ENCODE results near the gene HSD11B2.
"Not testable (repeated sequence)": the region's sequence is repeated elsewhere in the genome, so short reads cannot be mapped to it uniquely, and the experiment has no call there.

The HSD11B2 gene

DNA sequence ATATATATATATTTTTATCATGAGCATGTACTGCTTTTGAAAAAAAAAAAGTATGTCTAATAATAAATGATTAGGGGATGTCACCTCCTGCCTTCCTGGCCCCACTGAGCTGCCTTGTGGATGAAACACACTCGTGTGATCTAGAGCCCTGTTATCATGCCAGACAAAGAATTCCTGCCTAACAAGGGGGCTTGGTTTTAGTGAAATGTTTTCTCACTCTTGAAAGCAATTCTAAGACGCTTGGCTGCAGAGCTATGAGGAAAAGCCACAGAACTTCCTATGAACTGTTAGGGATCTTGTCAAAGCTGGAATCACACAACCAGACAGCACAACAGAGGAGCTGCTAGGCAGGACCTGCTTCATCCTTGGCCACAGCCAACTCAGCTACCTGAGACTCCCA lies 18.6 kb upstream of the HSD11B2 start:
- TF ChIP-seq YY1 (IDR thresholded peaks at IDR 0.05; ENCODE audit: insufficient read depth, insufficient read length) = no peak
- TF ChIP-seq ZNF274 (IDR thresholded peaks at IDR 0.05; ENCODE audit: low read depth, low read length) = no peak
- no peak for TF ChIP-seq SUZ12 (IDR thresholded peaks at IDR 0.05; ENCODE audit: extremely low read depth, insufficient read depth, insufficient read length)
- Histone ChIP-seq H3K36me3 (ENCODE audit: insufficient read depth, insufficient read length, low read length) (no peaks in the 10 kb centered on the region), H3K27me3 (ENCODE audit: insufficient read depth, insufficient read length) (peaks cover 4% of the 10 kb centered on the region), H3K9me3 (ENCODE audit: insufficient read depth, low read length) (no peaks in the 10 kb centered on the region), H3K9ac (ENCODE audit: insufficient read length, low read depth) (no peak overlapping the region), H3K4me1 (ENCODE audit: insufficient read depth, insufficient read length) (peaks cover 12% of the 10 kb centered on the region), H3K4me3 (ENCODE audit: insufficient read length, low read depth) (no peak overlapping the region)
- DNase-seq (ENCODE audit: low read depth, low spot score) = no peak

DNA sequence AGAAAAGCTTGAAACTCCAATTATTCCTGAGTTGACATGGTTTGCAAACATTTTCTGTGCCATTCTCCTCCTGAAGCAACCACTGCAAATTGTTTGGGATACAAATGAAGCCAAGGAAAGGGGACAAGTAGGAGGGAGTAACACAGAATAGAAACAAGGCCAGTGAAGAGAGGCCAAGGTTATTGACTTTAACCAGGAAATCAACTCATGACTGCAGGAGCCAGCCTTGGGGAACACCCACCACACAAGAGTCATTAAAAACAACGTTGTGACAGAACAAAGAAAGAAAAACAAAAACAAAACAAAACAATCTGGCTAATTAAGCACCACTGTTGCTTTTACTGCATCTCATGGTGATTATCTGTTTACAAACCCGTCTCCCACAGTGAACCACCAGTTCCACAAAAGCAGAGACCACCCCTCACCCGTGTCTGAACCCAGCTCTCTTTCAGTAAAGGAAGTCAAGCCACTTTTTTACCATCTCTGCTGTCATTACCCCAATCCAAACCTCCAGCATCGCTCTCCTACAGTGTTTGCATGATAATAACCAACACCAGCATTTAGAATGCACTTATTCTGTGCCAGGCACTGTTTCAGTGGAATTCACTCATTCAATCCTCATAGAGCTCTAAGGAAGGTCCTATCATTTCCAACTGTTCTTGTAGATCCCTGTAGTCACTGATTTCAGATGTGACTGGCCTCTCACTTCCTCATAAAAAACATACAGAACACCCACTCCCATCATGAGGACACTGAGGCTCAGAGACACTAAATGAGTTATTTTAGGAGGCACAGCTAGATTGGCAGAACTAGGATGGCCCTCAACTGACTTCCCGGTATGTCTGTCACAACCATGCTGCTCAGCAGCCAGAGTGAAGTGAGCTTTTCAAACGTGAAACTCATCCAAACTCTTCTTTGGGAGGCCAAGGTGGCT lies 16.7 kb upstream of the HSD11B2 start:
- Histone ChIP-seq H3K4me3 (ENCODE audit: insufficient read length, low read depth) (no peak overlapping the region), H3K36me3 (ENCODE audit: insufficient read depth, insufficient read length, low read length) (no peaks in the 10 kb centered on the region), H3K9ac (ENCODE audit: insufficient read length, low read depth) (no peak overlapping the region), H3K4me1 (ENCODE audit: insufficient read depth, insufficient read length) (peaks cover 8% of the 10 kb centered on the region), H3K9me3 (ENCODE audit: insufficient read depth, low read length) (no peaks in the 10 kb centered on the region), H3K27me3 (ENCODE audit: insufficient read depth, insufficient read length) (peaks cover 6% of the 10 kb centered on the region)
- DNase-seq (ENCODE audit: low read depth, low spot score) = no peak
- TF ChIP-seq YY1 (IDR thresholded peaks at IDR 0.05; ENCODE audit: insufficient read depth, insufficient read length) (no peak), ZNF274 (IDR thresholded peaks at IDR 0.05; ENCODE audit: low read depth, low read length) (no peak), SUZ12 (IDR thresholded peaks at IDR 0.05; ENCODE audit: extremely low read depth, insufficient read depth, insufficient read length) (no peak)

DNA sequence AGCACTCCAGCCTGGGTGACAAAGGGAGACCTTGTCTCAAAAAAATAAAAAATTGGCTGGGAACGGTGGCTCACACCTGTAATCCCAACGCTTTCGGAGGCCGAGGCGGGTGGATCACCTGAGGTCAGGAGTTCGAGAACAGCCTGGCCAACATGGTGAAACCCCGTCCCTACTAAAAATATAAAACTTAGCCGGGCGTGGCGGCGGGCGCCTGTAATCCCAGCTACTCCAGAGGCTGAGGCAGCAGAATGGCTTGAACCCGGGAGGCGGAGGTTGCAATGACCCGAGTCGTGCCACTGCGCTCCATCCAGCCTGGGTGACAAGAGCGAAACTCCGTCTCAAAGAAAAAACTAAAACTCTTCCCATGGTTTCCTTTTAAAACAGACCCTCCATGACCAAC lies 15.5 kb upstream of the HSD11B2 start:
- H3K36me3 ChIP-seq (ENCODE audit: insufficient read depth, insufficient read length, low read length); DNase-seq (ENCODE audit: low read depth, low spot score); H3K27me3 ChIP-seq (ENCODE audit: insufficient read depth, insufficient read length); H3K4me1 ChIP-seq (ENCODE audit: insufficient read depth, insufficient read length); H3K9me3 ChIP-seq (ENCODE audit: insufficient read depth, low read length): not testable (repeated sequence)
- H3K9ac ChIP-seq (ENCODE audit: insufficient read length, low read depth) = peak overlapping the region; percentile 85
- H3K4me3 ChIP-seq (ENCODE audit: insufficient read length, low read depth) = peak overlapping the region; percentile 57

DNA sequence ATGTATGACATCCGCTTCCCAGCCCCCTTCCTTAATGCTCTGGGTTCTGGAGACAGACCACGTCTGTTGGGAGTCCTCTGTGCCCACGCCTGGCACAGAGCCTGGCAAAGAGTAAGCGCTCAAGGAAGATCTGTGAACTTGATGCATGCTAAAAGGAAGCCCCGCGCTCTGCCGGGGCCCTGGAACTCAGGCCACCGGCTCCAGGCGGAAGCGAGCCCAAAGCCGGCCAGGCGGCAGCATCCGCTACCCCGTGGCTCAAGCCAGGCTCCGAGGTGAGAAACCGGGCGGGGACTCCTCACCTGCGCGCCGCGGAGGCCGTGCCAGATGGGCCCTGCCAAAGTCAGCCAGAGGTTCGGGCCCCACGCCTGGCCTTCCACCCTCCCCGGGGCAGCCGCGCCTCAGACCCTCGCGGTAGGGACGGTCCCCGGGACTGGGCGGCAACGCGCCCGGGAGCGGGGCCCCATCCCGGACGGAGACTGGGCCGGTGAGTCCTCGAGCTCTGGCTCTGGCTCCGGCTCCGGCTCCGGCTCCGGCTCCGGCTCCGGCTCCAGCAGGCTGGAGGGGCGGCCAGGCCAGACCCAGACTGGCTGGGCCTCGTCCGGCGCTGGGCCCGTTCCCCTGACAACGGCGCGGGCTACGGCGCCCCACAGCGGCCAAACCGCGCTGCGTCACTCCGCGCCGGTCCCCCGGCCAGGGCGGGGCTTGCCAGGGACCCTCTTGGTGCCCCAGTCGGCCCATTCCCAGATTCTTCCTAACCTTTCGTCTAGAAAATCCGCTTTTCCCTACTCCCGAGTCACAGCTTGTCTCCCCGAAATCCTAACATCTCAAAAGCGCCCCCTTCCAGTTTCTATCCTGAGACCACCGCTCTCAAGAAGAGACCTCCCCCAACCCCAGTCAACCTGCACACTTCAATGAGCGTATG lies 14.8 kb upstream of the HSD11B2 start, which contains the start of gene ZDHHC1:
ZDHHC1 (minus strand) TSS at position 606 of the 922 bp plus-strand sequence. CDS start 8,702 bp downstream, outside the sequence.
- DNase-seq (ENCODE audit: low read depth, low spot score) = no peak
- H3K4me1 ChIP-seq (ENCODE audit: insufficient read depth, insufficient read length) = peaks cover 7% of the 10 kb centered on the region
- H3K36me3 ChIP-seq (ENCODE audit: insufficient read depth, insufficient read length, low read length) = no peaks in the 10 kb centered on the region
- no peaks in the 10 kb centered on the region for H3K9me3 ChIP-seq (ENCODE audit: insufficient read depth, low read length)
- H3K4me3 ChIP-seq (ENCODE audit: insufficient read length, low read depth) = peak within 1 kb of the TSS; percentile 57
- H3K27me3 ChIP-seq (ENCODE audit: insufficient read depth, insufficient read length) = peaks cover 6% of the 10 kb centered on the region
- TF ChIP-seq ZNF274 (IDR thresholded peaks at IDR 0.05; ENCODE audit: low read depth, low read length) (no peak), SUZ12 (IDR thresholded peaks at IDR 0.05; ENCODE audit: extremely low read depth, insufficient read depth, insufficient read length) (no peak), YY1 (IDR thresholded peaks at IDR 0.05; ENCODE audit: insufficient read depth, insufficient read length) (no peak)
- peak within 1 kb of the TSS; percentile 85 for H3K9ac ChIP-seq (ENCODE audit: insufficient read length, low read depth)

DNA sequence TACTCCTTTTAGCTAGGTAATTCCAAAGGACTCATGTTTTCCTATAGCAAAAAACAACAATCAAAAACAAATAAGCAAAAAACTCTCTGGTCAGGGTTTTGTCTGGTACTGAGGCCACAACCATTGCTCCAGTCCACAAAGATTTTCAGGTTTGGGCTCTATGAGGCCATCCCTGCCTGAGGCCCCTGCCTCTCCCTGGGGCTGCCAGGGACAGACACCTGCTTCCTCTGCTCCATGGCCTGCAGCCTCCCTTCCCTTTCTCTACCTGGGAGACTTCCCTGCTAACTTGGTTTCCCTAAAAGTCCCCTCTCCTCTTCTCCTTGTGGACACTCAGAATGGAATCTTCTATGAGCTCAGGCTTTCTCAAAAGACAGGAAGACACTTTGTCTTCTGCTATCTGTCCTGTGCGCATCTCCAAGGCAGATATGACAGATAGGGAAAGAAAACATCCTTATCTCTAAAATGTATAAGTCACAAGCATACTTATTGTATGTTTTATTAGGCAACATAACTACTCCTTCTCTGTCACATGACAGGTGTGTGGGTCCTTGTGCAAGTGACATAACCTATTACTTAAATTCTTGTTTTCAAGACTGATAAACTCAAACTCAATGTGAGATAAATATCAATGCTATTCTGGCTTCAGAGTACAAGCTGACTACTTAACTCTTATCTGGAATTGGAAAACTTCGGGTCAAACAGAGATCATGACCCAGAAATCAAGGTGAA lies 13.4 kb upstream of the HSD11B2 start:
- peaks cover 6% of the 10 kb centered on the region for H3K27me3 ChIP-seq (ENCODE audit: insufficient read depth, insufficient read length)
- no peaks in the 10 kb centered on the region for H3K36me3 ChIP-seq (ENCODE audit: insufficient read depth, insufficient read length, low read length)
- DNase-seq (ENCODE audit: low read depth, low spot score) = no peak
- H3K9ac ChIP-seq (ENCODE audit: insufficient read length, low read depth) = no peak overlapping the region
- H3K4me1 ChIP-seq (ENCODE audit: insufficient read depth, insufficient read length) = peaks cover 9% of the 10 kb centered on the region
- no peak overlapping the region for H3K4me3 ChIP-seq (ENCODE audit: insufficient read length, low read depth)
- TF ChIP-seq YY1 (IDR thresholded peaks at IDR 0.05; ENCODE audit: insufficient read depth, insufficient read length) = no peak
- TF ChIP-seq SUZ12 (IDR thresholded peaks at IDR 0.05; ENCODE audit: extremely low read depth, insufficient read depth, insufficient read length) = no peak
- no peak for TF ChIP-seq ZNF274 (IDR thresholded peaks at IDR 0.05; ENCODE audit: low read depth, low read length)
- H3K9me3 ChIP-seq (ENCODE audit: insufficient read depth, low read length) = no peaks in the 10 kb centered on the region

DNA sequence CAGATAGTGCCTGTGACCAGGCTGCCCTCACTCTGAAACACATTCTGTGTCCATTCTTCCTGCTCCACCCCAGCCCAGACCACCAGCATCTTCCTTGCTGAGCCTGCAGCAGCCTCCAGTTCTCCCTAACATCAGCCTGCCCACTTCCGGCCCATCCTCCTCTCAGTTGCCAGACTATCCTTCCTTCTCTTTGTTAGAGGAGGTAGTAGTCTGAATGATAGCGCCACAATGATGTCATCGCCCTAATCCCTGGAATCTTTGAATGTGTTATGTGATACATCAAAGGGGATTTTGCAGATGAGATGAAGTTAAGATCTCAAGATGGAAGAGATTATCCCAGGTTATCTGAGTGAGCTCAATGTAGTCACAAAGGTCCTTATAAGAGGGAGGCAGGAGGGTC lies 11.4 kb upstream of the HSD11B2 start:
- H3K36me3 ChIP-seq (ENCODE audit: insufficient read depth, insufficient read length, low read length) = no peaks in the 10 kb centered on the region
- H3K9me3 ChIP-seq (ENCODE audit: insufficient read depth, low read length) = no peaks in the 10 kb centered on the region
- DNase-seq (ENCODE audit: low read depth, low spot score) = no peak
- no peak overlapping the region for H3K4me3 ChIP-seq (ENCODE audit: insufficient read length, low read depth)
- H3K4me1 ChIP-seq (ENCODE audit: insufficient read depth, insufficient read length) = peaks cover 9% of the 10 kb centered on the region
- H3K9ac ChIP-seq (ENCODE audit: insufficient read length, low read depth) = no peak overlapping the region
- H3K27me3 ChIP-seq (ENCODE audit: insufficient read depth, insufficient read length) = peaks cover 6% of the 10 kb centered on the region
- TF ChIP-seq ZNF274 (IDR thresholded peaks at IDR 0.05; ENCODE audit: low read depth, low read length) (no peak), YY1 (IDR thresholded peaks at IDR 0.05; ENCODE audit: insufficient read depth, insufficient read length) (no peak), SUZ12 (IDR thresholded peaks at IDR 0.05; ENCODE audit: extremely low read depth, insufficient read depth, insufficient read length) (no peak)

All from NT2/D1 (cell line).